SK-N-SH treated with all-trans-retinoic acid at 6 μM for 48 hours (cell line): ENCODE measurements around the gene CDC42BPB.

Experiments used
- ATAC-seq: fragments of 200-7000 bp; cut with Tn5 transposase; 3 replicates; pipeline ENCODE4 v1.9.1; 2020; ENCODE audit warnings: mild to moderate bottlenecking, moderate library complexity
- ARNTL ChIP-seq: fragments of 450-650 bp; formaldehyde crosslinking; IDR thresholded peaks from 2 replicates; pipeline ENCODE4 v1.5.0; 2020; ENCODE audit warnings: low read depth, mild to moderate bottlenecking, moderate library complexity, borderline replicate concordance
- BACH2 ChIP-seq: fragments of 250-450 bp; sonication (Bioruptor Pico); IDR thresholded peaks from 2 replicates; pipeline ENCODE4 v1.9.0; 2021; ENCODE audit warnings: mild to moderate bottlenecking, borderline replicate concordance
- CREB5 ChIP-seq: fragments of 250-450 bp; sonication (Bioruptor Pico); IDR thresholded peaks from 2 replicates; pipeline ENCODE4 v1.5.1; 2020; ENCODE audit warnings: low read depth, mild to moderate bottlenecking, moderate library complexity
- CSRNP3 ChIP-seq: fragments of 250-450 bp; sonication (Bioruptor Pico); IDR thresholded peaks from 2 replicates; pipeline ENCODE4 v1.5.1; 2021; ENCODE audit warnings: mild to moderate bottlenecking, moderate library complexity
- ESRRG ChIP-seq: fragments of 250-450 bp; sonication (Bioruptor Pico); IDR thresholded peaks from 2 replicates; pipeline ENCODE4 v1.6.1; 2021; ENCODE audit warnings: mild to moderate bottlenecking
- GLIS3 ChIP-seq: fragments of 250-450 bp; sonication (Bioruptor Pico); IDR thresholded peaks from 2 replicates; pipeline ENCODE4 v1.5.0; 2020; ENCODE audit warnings: mild to moderate bottlenecking, moderate library complexity
- ISL1 ChIP-seq: fragments of 250-450 bp; sonication (Bioruptor Pico); IDR thresholded peaks from 2 replicates; pipeline ENCODE4 v2.1.2; 2022; ENCODE audit warnings: mild to moderate bottlenecking, moderate library complexity
- OSR1 ChIP-seq: fragments of 250-450 bp; sonication (Bioruptor Pico); IDR thresholded peaks from 2 replicates; pipeline ENCODE4 v1.8.0; 2022; ENCODE audit warnings: moderate library complexity, mild to moderate bottlenecking, inconsistent platforms
- PPARA ChIP-seq: fragments of 250-450 bp; sonication (Bioruptor Pico); IDR thresholded peaks from 2 replicates; pipeline ENCODE4 v1.5.0; 2020; ENCODE audit warnings: mild to moderate bottlenecking, borderline replicate concordance
- RARB ChIP-seq: fragments of 250-450 bp; sonication (Bioruptor Pico); IDR thresholded peaks from 2 replicates; pipeline ENCODE4 v1.8.0; 2021; ENCODE audit warnings: mild to moderate bottlenecking, moderate library complexity
- SNAI2 ChIP-seq: fragments of 250-450 bp; sonication (Bioruptor Pico); IDR thresholded peaks from 2 replicates; pipeline ENCODE4 v1.5.0; 2020; ENCODE audit warnings: mild to moderate bottlenecking, moderate library complexity
- TCF4 ChIP-seq: fragments of 250-450 bp; sonication (Bioruptor Pico); IDR thresholded peaks from 2 replicates; pipeline ENCODE4 v1.8.0; 2021; ENCODE audit warnings: mild to moderate bottlenecking, moderate library complexity, borderline replicate concordance
- TOX ChIP-seq: fragments of 250-450 bp; sonication (Bioruptor Pico); IDR thresholded peaks from 2 replicates; pipeline ENCODE4 v1.8.0; 2021; ENCODE audit warnings: mild to moderate bottlenecking, moderate library complexity, borderline replicate concordance
- ZC3H10 ChIP-seq: fragments of 250-450 bp; sonication (Bioruptor Pico); IDR thresholded peaks from 2 replicates; pipeline ENCODE4 v1.5.1; 2021; ENCODE audit warnings: mild to moderate bottlenecking, moderate library complexity
- ZFP3 ChIP-seq: fragments of 250-450 bp; sonication (Bioruptor Pico); IDR thresholded peaks from 2 replicates; pipeline ENCODE4 v1.5.0; 2020; ENCODE audit warnings: mild to moderate bottlenecking, moderate library complexity
- ZFP30 ChIP-seq: fragments of 450-650 bp; formaldehyde crosslinking; IDR thresholded peaks from 2 replicates; pipeline ENCODE4 v1.5.0; 2022; ENCODE audit warnings: mild to moderate bottlenecking, moderate library complexity
- ZNF565 ChIP-seq: fragments of 450-650 bp; formaldehyde crosslinking; conservative IDR thresholded peaks from 2 replicates; pipeline ENCODE4 v1.5.0; 2020; ENCODE audit warnings: low read depth, mild to moderate bottlenecking, moderate library complexity
- ZNF70 ChIP-seq: fragments of 450-650 bp; formaldehyde crosslinking; IDR thresholded peaks from 2 replicates; pipeline ENCODE4 v1.5.0; 2020; ENCODE audit warnings: mild to moderate bottlenecking, moderate library complexity
- ZNF8 ChIP-seq: fragments of 450-650 bp; formaldehyde crosslinking; IDR thresholded peaks from 2 replicates; pipeline ENCODE4 v1.5.0; 2020; ENCODE audit warnings: mild to moderate bottlenecking, moderate library complexity
- TF ChIP-seq, protein P1 (sequence below): fragments of 250-450 bp; sonication (Bioruptor Pico); IDR thresholded peaks from 2 replicates; pipeline ENCODE4 v1.8.0; 2020; ENCODE audit warnings: mild to moderate bottlenecking, moderate library complexity, borderline replicate concordance
- TF ChIP-seq, protein P2 (sequence below): fragments of 250-450 bp; sonication (Bioruptor Pico); IDR thresholded peaks from 2 replicates; pipeline ENCODE4 v1.5.0; 2020; ENCODE audit warnings: mild to moderate bottlenecking, moderate library complexity

The CDC42BPB gene

DNA sequence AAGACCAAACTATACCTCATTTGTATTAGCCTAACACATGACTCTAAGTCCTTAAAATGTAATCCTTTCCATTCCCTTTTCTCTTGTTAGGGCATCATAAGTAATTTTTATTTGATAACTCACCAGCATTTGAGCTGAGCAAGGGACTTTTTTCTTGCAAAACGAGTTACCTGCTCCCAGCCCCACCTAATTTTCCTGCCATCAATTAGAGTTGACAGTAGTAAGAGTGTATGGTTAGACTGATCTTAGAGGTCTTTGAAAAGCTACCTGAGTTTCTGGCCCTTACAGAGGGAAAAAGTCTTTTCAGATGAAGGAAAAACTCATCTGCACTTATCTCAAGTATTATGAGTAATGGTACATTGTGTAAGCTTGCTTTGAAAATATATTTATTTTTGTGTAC lies 168.6 kb downstream of the CDC42BPB start (continued):
- TF ChIP-seq BACH2 (no peak), ZNF70 (no peak), ARNTL (CRISPR knock-in tag) (no peak), ISL1 (no peak), ESRRG (CRISPR knock-in tag) (no peak), SNAI2 (no peak)

DNA sequence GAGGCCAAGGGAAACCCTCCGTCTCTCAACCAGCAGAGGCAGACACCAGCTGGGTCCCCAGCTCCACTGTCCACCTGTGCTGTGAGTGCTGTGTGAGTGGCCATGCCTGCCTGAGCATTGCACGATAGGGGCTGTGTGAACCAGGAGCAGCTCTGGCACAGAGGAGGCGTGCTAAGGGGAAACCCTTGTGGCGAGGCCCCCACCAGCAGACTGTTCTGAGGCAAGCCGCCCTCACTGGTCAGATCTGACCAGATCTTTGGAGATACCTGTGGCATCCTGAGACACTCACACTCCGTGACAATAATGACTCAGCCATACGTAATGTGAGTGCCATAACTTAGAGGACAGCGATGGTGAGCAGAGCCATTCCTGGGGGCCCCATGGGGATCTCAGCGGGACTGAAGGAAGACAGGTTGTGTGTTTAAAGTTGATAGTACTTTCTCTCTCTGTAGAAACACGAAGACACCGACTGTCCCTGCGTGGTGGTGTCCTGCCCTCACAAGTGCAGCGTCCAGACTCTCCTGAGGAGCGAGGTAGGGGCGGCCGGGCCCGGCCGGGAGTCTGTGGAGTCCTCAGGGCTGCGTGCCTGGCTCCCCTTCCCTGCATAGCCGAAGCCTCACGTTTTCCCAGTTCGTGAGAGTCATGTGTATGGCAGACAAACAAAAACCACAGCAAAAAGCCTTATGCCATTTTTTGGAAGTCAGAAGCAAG lies 171.5 kb downstream of the CDC42BPB start:
- ATAC-seq, result no peak
- TF ChIP-seq GLIS3 (CRISPR knock-in tag) (no peak), OSR1 (CRISPR knock-in tag) (no peak), ZNF70 (no peak), ARNTL (CRISPR knock-in tag) (no peak), ZC3H10 (no peak), ISL1 (no peak), CREB5 (no peak), ZFP30 (CRISPR knock-in tag) (no peak), TOX (CRISPR knock-in tag) (no peak)
- TF ChIP-seq, protein P1, sequence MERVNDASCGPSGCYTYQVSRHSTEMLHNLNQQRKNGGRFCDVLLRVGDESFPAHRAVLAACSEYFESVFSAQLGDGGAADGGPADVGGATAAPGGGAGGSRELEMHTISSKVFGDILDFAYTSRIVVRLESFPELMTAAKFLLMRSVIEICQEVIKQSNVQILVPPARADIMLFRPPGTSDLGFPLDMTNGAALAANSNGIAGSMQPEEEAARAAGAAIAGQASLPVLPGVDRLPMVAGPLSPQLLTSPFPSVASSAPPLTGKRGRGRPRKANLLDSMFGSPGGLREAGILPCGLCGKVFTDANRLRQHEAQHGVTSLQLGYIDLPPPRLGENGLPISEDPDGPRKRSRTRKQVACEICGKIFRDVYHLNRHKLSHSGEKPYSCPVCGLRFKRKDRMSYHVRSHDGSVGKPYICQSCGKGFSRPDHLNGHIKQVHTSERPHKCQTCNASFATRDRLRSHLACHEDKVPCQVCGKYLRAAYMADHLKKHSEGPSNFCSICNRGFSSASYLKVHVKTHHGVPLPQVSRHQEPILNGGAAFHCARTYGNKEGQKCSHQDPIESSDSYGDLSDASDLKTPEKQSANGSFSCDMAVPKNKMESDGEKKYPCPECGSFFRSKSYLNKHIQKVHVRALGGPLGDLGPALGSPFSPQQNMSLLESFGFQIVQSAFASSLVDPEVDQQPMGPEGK (CRISPR knock-in tag), result no peak
- TF ChIP-seq, all 23 proteins: peak for 0

DNA sequence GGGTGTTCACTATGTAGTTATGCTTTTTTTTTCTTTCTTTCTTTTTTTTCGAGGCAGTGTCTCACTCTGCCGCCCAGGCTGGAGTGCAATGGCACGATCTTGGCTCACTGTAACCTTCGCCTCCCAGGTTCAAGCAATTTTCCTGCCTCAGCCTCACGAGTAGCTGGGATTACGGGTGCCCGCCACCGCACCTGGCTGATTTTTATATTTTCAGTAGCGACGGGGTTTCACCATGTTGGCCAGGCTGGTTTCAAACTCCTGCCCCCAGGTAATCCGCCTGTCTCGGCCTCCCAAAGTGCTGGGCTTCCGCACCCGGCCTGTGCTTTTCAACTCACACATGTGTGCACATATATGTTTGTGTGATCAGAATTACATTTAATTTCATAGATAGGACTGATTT lies 173.8 kb downstream of the CDC42BPB start:
- TF ChIP-seq CSRNP3, result no peak
- no peak for TF ChIP-seq SNAI2
- no peak for TF ChIP-seq ZFP3 (CRISPR knock-in tag)
- no peak for TF ChIP-seq CREB5
- no peak for TF ChIP-seq OSR1 (CRISPR knock-in tag)
- no peak for TF ChIP-seq ZNF565
- TF ChIP-seq BACH2, result no peak
- TF ChIP-seq, protein P2, sequence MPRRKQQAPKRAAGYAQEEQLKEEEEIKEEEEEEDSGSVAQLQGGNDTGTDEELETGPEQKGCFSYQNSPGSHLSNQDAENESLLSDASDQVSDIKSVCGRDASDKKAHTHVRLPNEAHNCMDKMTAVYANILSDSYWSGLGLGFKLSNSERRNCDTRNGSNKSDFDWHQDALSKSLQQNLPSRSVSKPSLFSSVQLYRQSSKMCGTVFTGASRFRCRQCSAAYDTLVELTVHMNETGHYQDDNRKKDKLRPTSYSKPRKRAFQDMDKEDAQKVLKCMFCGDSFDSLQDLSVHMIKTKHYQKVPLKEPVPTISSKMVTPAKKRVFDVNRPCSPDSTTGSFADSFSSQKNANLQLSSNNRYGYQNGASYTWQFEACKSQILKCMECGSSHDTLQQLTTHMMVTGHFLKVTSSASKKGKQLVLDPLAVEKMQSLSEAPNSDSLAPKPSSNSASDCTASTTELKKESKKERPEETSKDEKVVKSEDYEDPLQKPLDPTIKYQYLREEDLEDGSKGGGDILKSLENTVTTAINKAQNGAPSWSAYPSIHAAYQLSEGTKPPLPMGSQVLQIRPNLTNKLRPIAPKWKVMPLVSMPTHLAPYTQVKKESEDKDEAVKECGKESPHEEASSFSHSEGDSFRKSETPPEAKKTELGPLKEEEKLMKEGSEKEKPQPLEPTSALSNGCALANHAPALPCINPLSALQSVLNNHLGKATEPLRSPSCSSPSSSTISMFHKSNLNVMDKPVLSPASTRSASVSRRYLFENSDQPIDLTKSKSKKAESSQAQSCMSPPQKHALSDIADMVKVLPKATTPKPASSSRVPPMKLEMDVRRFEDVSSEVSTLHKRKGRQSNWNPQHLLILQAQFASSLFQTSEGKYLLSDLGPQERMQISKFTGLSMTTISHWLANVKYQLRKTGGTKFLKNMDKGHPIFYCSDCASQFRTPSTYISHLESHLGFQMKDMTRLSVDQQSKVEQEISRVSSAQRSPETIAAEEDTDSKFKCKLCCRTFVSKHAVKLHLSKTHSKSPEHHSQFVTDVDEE (CRISPR knock-in tag), result no peak
- no peak for TF ChIP-seq ZNF70
- TF ChIP-seq PPARA, result no peak
- no peak for ATAC-seq

DNA sequence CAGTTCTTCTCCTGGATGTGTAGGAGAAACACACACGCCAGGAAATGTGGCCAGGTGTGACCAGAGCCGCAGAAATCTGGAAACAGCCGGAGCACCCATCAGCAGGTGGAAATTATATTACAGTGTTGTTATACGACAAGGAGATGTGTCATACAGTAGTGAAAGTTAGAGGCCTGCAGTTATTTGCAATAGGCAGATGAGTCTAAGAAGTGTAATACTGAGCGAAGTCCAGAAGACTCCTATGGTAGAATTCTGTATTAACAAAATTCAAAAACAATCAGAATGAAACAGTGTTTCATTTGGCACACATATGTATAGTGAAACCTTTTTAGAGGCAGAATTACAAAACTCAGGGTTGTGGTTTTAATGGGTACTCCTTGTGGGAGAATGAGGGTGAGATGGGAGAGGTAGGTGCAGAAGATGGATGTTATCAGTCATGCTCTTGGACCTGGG lies 174.2 kb downstream of the CDC42BPB start:
- no peak for TF ChIP-seq RARB (CRISPR knock-in tag)
- no peak for TF ChIP-seq ARNTL (CRISPR knock-in tag)
- no peak for TF ChIP-seq CREB5
- TF ChIP-seq ZC3H10, result no peak
- no peak for TF ChIP-seq TCF4 (CRISPR knock-in tag)
- no peak for TF ChIP-seq OSR1 (CRISPR knock-in tag)
- no peak for TF ChIP-seq PPARA
- TF ChIP-seq TOX (CRISPR knock-in tag), result no peak
- TF ChIP-seq ZFP30 (CRISPR knock-in tag), result no peak
- no peak for TF ChIP-seq ZNF8 (CRISPR knock-in tag)
- no peak for TF ChIP-seq ZFP3 (CRISPR knock-in tag)
- TF ChIP-seq, protein P2 (CRISPR knock-in tag), result no peak
- TF ChIP-seq ISL1, result no peak
- no peak for ATAC-seq
